GM19099 (cell line): ENCODE measurements around the gene KRTAP20-1.

ENCODE experiments used
- POLR2A ChIP-seq: IDR thresholded peaks from 3 replicates; pipeline ENCODE4 v1.6.1; 2011; ENCODE audit warnings: low read depth; ENCODE audit not compliant: insufficient read length; ENCODE audit errors: extremely low read depth

Gene KRTAP20-1, protein sequence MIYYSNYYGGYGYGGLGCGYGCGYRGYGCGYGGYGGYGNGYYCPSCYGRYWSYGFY

GRCh38 chr21:30616125-30616524 is at the start of gene KRTAP20-1:
Gene KRTAP20-1 (plus strand): TSS chr21:30616425. CDS start chr21:30616455, 30 bp downstream.
- TF ChIP-seq POLR2A, result no peak

GRCh38 chr21:30567617-30568016 is 48.6 kb upstream of the KRTAP20-1 start:
- no peak for TF ChIP-seq POLR2A

DNA sequence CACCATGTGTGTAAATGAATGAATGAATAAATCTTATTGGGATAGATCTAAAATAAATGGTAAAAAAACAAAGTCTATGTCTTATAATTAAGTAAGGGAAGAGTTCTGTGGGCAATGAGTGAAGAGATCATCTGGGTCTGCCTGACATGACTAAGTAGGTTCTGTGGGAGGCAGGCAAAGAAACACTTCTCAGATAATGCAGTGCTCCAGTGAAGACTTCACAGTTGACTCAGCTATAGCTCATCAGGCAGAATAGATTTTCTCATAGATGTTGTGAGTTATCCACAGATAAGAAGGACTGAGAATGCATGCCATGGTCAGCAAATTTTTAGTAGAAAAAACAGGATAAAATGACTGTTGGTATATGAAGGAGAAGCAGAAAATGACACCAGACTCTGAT is 38.5 kb upstream of the KRTAP20-1 start:
- TF ChIP-seq POLR2A, result no peak

GRCh38 chr21:30579346-30579745 is 36.9 kb upstream of the KRTAP20-1 start:
- no peak for TF ChIP-seq POLR2A

DNA sequence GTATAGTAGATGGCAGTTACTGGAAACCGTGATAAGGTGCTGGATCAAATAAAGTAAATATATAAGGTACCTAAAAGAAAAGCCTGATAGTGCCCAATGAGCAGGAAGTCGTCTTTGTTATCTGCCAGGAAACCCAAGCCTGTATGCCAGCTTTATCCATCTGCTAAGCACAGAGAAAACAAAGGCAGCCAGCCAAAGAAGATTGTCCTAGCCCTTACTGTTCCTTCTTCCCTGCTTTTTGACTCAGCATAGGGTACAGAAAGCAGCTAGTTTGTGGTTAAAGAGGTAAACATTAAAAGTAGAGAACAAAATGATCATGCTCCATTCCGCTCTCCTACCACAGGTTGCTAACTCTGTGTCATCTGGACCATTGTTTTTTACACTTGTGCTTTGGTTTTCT is 36.1 kb upstream of the KRTAP20-1 start:
- no peak for TF ChIP-seq POLR2A

- no peak for TF ChIP-seq POLR2A
These were observed 33.4 kb upstream of the KRTAP20-1 start for GRCh38 chr21:30582870-30583269.

DNA sequence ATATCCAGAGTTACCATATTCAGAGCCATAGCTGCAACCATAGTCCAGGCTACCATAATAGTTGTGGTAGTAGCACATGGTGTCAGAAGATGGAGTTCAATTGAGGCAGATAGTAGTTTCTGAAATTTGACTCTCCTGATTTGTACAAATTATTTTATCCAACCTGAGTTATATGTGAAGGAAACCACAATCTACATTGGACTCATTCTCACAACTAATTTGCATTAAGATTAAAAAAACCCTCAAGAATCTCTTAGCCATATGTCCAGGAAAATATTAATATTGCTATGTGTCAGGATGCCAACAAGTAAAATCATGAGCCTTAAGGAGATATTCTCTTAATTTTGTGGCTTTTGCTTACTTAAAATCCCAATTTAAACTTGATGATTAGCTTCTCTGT is 25.9 kb upstream of the KRTAP20-1 start, which contains the start of gene KRTAP22-2:
Gene KRTAP22-2, minus strand, starts transcription at position 101 of the 400 bp plus-strand sequence.
- no peak for TF ChIP-seq POLR2A

DNA sequence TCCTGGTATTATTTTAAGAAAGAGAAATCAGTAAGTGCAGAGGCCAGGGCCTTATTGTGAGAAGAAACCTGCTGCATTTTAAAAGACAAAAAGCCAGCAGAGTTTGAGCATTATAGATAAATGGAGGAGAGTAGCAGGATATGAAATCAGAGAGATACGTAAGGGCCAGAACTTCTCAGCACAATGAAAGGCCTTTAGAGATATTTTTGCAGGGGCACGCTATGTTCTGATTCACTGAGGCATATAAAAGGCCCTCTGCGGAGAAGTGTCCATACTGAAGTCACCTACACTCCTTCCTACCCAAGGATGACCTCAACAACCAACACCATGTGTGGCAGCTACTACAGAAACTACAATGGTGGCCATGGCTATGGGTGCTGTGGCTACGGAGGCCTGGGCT is 24.1 kb upstream of the KRTAP20-1 start, which contains the start of gene KRTAP6-3:
Gene KRTAP6-3, plus strand, starts transcription at position 301 of the 400 bp plus-strand sequence. Its CDS starts 6 bp downstream, at position 307.
- no peak for TF ChIP-seq POLR2A

DNA sequence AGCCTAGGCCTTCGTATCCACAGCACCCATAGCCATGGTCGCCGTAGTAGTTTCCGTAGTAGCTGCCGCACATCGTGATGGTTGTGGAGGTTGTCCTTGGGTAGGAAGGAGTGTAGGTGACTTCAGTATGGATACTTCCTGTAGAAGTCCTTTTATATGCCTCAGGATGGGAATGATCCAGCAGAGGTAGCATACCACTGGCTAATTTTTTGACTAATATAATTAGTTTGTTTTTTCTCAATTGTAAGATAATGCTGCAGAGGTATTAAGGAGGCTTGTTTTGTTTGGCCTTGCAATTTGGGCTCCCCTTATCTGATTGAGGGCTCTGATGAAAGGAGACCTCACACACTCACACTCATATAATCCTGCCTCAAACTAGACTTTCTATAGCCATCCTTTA is 17.4 kb upstream of the KRTAP20-1 start, which contains the start of gene KRTAP6-2:
Gene KRTAP6-2, minus strand, starts transcription at position 101 of the 400 bp plus-strand sequence. Its CDS starts 28 bp downstream, at position 73.
- no peak for TF ChIP-seq POLR2A

- no peak for TF ChIP-seq POLR2A
These were observed 15.4 kb upstream of the KRTAP20-1 start, which contains the start of gene KRTAP22-1 for GRCh38 chr21:30600787-30601186. Gene KRTAP22-1 (plus strand): TSS chr21:30601087.

GRCh38 chr21:30605968-30606367 is 10.3 kb upstream of the KRTAP20-1 start:
- no peak for TF ChIP-seq POLR2A

DNA sequence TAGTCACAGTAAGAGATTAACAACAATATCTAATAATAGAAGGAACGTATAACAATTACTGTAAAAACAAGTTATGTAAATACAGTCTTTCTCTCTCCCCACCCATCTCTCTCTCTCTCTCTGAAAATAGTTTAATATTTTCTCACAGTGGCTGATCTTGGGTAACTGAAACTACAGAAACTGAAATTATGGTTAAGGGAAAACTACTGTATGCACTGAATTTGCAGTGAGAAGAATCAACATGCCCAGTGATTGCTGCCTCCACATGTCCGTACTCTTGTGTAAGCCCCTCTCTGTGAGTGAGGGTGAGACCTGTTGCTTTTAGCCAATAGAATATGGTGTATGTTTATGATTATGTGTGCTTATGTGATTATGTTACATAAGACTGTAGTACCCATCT is 4.1 kb upstream of the KRTAP20-1 start:
- TF ChIP-seq POLR2A, result no peak

- TF ChIP-seq POLR2A, result no peak
These were observed 2.4 kb upstream of the KRTAP20-1 start, which contains the start of gene KRTAP6-1 for GRCh38 chr21:30613836-30614235. Gene KRTAP6-1 (minus strand): TSS chr21:30613930. CDS start chr21:30613904, 26 bp downstream.

GRCh38 chr21:30615199-30615598 is 1.0 kb upstream of the KRTAP20-1 start:
- no peak for TF ChIP-seq POLR2A

GRCh38 chr21:30620080-30620479 is 3.9 kb downstream of the KRTAP20-1 start:
- TF ChIP-seq POLR2A, result no peak

- TF ChIP-seq POLR2A, result no peak
These were observed 4.3 kb downstream of the KRTAP20-1 start, which contains the start of gene KRTAP20-4 for GRCh38 chr21:30620522-30620921. Gene KRTAP20-4 (plus strand): TSS chr21:30620627.

GRCh38 chr21:30623362-30623761 is 7.1 kb downstream of the KRTAP20-1 start:
- TF ChIP-seq POLR2A, result no peak
